Measurements from ENCODE around the gene SMURF1.
"Not testable (repeated sequence)": the region's sequence is repeated elsewhere in the genome, so short reads cannot be mapped to it uniquely, and the experiment has no call there.

SMURF1 gene

DNA sequence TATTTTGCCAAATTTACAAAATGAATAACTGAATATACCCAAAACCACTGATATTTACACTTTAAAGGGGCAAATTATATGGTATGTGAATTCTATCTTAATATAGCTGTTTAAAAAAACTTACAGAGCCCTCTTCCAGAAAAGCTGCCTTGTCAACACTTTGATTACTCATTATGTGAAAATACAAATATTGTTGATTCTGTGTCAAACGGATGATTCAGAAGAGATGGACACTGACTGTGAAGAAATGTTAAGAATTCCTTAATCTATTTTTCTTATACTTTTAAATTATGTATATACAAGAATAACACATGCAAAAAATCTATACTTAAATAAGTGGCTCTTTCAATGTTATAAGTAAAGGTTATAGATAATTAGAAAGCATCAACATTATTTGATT, 41.5 kb downstream of the SMURF1 start:
- H3K27ac ChIP-seq, result no peak overlapping the region
- peaks cover 31% of the 10 kb centered on the region for H3K79me2 ChIP-seq
- TF ChIP-seq, protein P1, sequence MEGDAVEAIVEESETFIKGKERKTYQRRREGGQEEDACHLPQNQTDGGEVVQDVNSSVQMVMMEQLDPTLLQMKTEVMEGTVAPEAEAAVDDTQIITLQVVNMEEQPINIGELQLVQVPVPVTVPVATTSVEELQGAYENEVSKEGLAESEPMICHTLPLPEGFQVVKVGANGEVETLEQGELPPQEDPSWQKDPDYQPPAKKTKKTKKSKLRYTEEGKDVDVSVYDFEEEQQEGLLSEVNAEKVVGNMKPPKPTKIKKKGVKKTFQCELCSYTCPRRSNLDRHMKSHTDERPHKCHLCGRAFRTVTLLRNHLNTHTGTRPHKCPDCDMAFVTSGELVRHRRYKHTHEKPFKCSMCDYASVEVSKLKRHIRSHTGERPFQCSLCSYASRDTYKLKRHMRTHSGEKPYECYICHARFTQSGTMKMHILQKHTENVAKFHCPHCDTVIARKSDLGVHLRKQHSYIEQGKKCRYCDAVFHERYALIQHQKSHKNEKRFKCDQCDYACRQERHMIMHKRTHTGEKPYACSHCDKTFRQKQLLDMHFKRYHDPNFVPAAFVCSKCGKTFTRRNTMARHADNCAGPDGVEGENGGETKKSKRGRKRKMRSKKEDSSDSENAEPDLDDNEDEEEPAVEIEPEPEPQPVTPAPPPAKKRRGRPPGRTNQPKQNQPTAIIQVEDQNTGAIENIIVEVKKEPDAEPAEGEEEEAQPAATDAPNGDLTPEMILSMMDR (IDR thresholded peaks at IDR 0.05), result no peak

DNA sequence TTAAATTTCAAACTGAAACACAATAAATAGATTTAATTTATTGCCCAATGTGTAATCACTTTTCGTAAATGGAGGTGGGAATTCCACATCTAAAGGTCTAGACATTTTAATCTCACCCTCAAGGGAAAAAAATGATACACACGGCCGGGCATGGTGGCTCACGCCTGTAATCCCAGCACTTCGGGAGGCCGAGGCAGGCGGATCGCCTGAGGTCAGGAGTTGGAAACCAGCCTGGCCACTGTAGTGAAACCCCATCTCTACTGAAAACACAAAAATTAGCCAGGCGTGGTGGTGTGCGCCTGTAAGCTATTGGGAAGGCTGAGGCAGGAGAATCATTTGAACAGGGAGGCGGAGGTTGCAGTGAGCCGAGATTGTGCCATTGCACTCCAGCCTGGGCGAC, 42.4 kb downstream of the SMURF1 start:
- H3K27ac ChIP-seq; H3K4me3 ChIP-seq (ENCODE audit: low read depth, low read length); H3K36me3 ChIP-seq (ENCODE audit: control insufficient read depth, insufficient read depth, low read length); H3K4me1 ChIP-seq; H3K9ac ChIP-seq; H3K4me2 ChIP-seq (ENCODE audit: low read length); H2AFZ ChIP-seq; H3K27me3 ChIP-seq (ENCODE audit: control insufficient read depth, insufficient read depth, low read length); H3K9me3 ChIP-seq (ENCODE audit: control insufficient read depth, low read length): not testable (repeated sequence)
- peaks cover 33% of the 10 kb centered on the region for H3K79me2 ChIP-seq

More for the DNA sequence above, 41.5 kb downstream of the SMURF1 start:
- Histone ChIP-seq H3K4me1 (no peaks in the 10 kb centered on the region), H3K4me2 (ENCODE audit: low read length) (no peak overlapping the region), H3K9me3 (ENCODE audit: control insufficient read depth, low read length) (no peaks in the 10 kb centered on the region), H3K36me3 (ENCODE audit: control insufficient read depth, insufficient read depth, low read length) (no peaks in the 10 kb centered on the region), H2AFZ (no peak overlapping the region), H3K4me3 (ENCODE audit: low read depth, low read length) (no peak overlapping the region), H3K27me3 (ENCODE audit: control insufficient read depth, insufficient read depth, low read length) (no peaks in the 10 kb centered on the region), H3K9ac (no peak overlapping the region)

DNA sequence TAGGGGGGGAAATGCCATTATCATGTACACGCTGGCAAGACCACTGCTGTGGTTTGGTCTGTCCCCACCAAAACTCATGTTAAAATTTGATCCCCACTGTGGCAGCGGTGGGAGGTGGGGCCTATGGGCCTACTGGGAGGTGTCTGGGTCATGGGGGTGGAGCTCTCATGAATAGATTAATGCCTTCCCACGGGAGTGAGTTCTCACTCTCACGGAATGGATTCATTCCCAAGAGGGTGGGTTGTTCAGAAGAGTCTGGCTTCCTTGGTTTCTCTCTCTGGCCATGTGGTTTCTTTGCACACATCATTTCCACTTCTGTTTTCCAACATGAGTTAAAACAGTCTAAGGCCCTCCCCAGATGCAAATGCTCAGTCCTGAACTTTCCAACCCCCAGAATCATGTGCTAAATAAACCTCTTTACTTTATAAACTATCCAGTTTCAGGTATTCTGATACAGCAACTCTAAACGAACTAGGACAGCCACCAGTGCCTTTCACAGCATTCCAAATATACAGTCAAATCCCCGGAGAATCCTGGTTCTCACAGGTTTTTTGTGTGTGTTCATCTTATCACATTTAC, 44.3 kb downstream of the SMURF1 start:
- no peaks in the 10 kb centered on the region for H3K9me3 ChIP-seq (ENCODE audit: control insufficient read depth, low read length)
- H3K79me2 ChIP-seq, result peaks cover 31% of the 10 kb centered on the region
- no peak overlapping the region for H3K9ac ChIP-seq
- H3K36me3 ChIP-seq (ENCODE audit: control insufficient read depth, insufficient read depth, low read length), result no peaks in the 10 kb centered on the region
- no peak overlapping the region for H2AFZ ChIP-seq
- no peak overlapping the region for H3K27ac ChIP-seq
- TF ChIP-seq, protein P1 (IDR thresholded peaks at IDR 0.05), result no peak
- no peak overlapping the region for H3K4me3 ChIP-seq (ENCODE audit: low read depth, low read length)
- H3K4me1 ChIP-seq, result no peaks in the 10 kb centered on the region
- no peak overlapping the region for H3K4me2 ChIP-seq (ENCODE audit: low read length)
- no peaks in the 10 kb centered on the region for H3K27me3 ChIP-seq (ENCODE audit: control insufficient read depth, insufficient read depth, low read length)

DNA sequence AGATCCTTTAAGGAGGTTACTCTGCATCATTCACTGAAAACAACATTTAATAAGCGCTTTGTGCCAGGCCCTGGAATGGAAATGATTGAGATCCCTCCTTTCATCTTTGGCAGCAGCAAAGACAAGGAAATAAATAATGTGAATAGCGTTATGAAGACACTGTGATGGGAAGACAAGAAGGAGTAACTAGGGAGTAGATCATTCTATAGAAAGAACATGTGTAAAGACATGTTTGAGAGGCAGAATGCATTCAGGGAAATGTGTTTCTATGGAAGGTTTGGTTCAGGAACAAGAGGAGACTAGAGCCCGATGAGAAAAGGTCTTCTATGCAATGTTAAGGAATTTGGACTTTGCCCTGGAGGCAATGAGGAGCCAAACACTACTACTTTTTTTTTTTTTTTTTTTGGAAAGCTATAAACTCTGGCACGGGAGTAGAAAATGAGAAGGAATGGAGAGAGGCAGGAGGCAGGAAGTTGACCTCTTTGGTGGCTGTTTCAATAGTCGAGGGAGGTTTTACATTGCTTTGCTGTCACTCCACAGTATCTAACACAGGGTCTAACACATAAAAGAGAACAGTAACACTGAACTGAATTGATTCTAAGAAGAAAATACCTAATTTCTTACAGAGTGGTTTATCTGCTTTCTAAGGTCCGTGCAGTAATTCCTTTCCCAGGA, 44.9 kb downstream of the SMURF1 start:
- H3K36me3 ChIP-seq (ENCODE audit: control insufficient read depth, insufficient read depth, low read length), result no peaks in the 10 kb centered on the region
- H3K4me1 ChIP-seq, result no peaks in the 10 kb centered on the region
- no peak overlapping the region for H3K4me3 ChIP-seq (ENCODE audit: low read depth, low read length)
- no peaks in the 10 kb centered on the region for H3K9me3 ChIP-seq (ENCODE audit: control insufficient read depth, low read length)
- H3K79me2 ChIP-seq, result peaks cover 26% of the 10 kb centered on the region
- TF ChIP-seq, protein P1 (IDR thresholded peaks at IDR 0.05), result no peak
- no peak overlapping the region for H2AFZ ChIP-seq
- no peaks in the 10 kb centered on the region for H3K27me3 ChIP-seq (ENCODE audit: control insufficient read depth, insufficient read depth, low read length)
- H3K4me2 ChIP-seq (ENCODE audit: low read length), result no peak overlapping the region
- no peak overlapping the region for H3K27ac ChIP-seq
- no peak overlapping the region for H3K9ac ChIP-seq

DNA sequence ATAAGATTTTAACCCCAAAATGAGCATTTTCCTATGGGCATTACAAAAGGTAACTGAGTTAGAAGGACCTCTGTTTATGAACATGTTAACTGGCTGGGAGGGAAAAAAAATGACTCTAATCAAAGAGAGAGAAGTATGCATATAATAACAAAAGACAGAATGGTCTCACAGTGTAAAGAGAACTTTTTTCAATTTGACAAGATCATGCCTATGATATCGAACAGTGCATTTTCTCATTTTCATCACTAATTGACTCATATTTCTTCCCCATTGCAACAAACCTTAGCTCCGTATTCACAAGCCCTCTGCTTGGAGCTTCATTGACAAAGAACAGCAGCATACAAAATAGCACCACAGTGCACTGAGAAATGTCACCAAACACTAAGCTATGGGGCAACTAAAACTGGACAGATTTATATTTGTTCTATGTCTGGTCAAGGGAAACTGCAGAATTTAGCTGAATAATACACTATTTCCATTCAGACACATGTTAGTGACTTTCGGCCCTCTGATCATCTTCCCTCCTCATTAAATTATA, 45.6 kb downstream of the SMURF1 start:
- Histone ChIP-seq H3K9ac (no peak overlapping the region), H3K4me1 (no peaks in the 10 kb centered on the region)

More for the DNA sequence above, 45.6 kb downstream of the SMURF1 start:
- H3K4me2 ChIP-seq (ENCODE audit: low read length), result no peak overlapping the region
- peaks cover 23% of the 10 kb centered on the region for H3K79me2 ChIP-seq
- no peak overlapping the region for H2AFZ ChIP-seq
- no peak overlapping the region for H3K27ac ChIP-seq
- no peaks in the 10 kb centered on the region for H3K27me3 ChIP-seq (ENCODE audit: control insufficient read depth, insufficient read depth, low read length)
- H3K36me3 ChIP-seq (ENCODE audit: control insufficient read depth, insufficient read depth, low read length), result no peaks in the 10 kb centered on the region
- H3K4me3 ChIP-seq (ENCODE audit: low read depth, low read length), result no peak overlapping the region
- no peaks in the 10 kb centered on the region for H3K9me3 ChIP-seq (ENCODE audit: control insufficient read depth, low read length)
- TF ChIP-seq, protein P1 (IDR thresholded peaks at IDR 0.05), result no peak

Measured in parathyroid adenoma (tissue), 2 donors.